Skeletal muscle satellite cell (primary cell): Measurements from ENCODE around the gene OAF.

ENCODE experiments used
- H3K27me3 ChIP-seq: 2 replicates; pipeline ENCODE4 v1.7.0; 2013; ENCODE audit warnings: low read length; ENCODE audit not compliant: control insufficient read depth, insufficient read depth
- H3K36me3 ChIP-seq: 2 replicates; pipeline ENCODE4 v1.7.0; 2013; ENCODE audit warnings: mild to moderate bottlenecking, control low read depth, low read length; ENCODE audit not compliant: insufficient read depth
- H3K4me1 ChIP-seq: 2 replicates; pipeline ENCODE4 v1.7.0; 2013; ENCODE audit warnings: low read length; ENCODE audit not compliant: control insufficient read depth, insufficient read depth
- H3K4me2 ChIP-seq: 2 replicates; pipeline ENCODE4 v1.7.0; 2013; ENCODE audit warnings: mild to moderate bottlenecking, low read length
- H3K4me3 ChIP-seq: 2 replicates; pipeline ENCODE4 v1.7.0; 2013; ENCODE audit warnings: low read length
- H3K9ac ChIP-seq: 2 replicates; pipeline ENCODE4 v1.7.0; 2013; ENCODE audit warnings: mild to moderate bottlenecking, low read depth, low read length, moderate library complexity
- H3K9me3 ChIP-seq: replicated peaks from 2 replicates; pipeline ENCODE4 v1.7.0; 2013; ENCODE audit warnings: mild to moderate bottlenecking, control low read depth, low read length

Gene OAF

GRCh38 chr11:120219232-120219937, 8.6 kb downstream of the OAF start:
- H3K36me3 ChIP-seq = no peaks in the 10 kb centered on the region
- H3K4me2 ChIP-seq = no peak overlapping the region
- H3K27me3 ChIP-seq = no peaks in the 10 kb centered on the region
- H3K9ac ChIP-seq = no peak overlapping the region
- H3K9me3 ChIP-seq = no peaks in the 10 kb centered on the region
- peaks cover 20% of the 10 kb centered on the region for H3K4me1 ChIP-seq
- no peak overlapping the region for H3K4me3 ChIP-seq

DNA sequence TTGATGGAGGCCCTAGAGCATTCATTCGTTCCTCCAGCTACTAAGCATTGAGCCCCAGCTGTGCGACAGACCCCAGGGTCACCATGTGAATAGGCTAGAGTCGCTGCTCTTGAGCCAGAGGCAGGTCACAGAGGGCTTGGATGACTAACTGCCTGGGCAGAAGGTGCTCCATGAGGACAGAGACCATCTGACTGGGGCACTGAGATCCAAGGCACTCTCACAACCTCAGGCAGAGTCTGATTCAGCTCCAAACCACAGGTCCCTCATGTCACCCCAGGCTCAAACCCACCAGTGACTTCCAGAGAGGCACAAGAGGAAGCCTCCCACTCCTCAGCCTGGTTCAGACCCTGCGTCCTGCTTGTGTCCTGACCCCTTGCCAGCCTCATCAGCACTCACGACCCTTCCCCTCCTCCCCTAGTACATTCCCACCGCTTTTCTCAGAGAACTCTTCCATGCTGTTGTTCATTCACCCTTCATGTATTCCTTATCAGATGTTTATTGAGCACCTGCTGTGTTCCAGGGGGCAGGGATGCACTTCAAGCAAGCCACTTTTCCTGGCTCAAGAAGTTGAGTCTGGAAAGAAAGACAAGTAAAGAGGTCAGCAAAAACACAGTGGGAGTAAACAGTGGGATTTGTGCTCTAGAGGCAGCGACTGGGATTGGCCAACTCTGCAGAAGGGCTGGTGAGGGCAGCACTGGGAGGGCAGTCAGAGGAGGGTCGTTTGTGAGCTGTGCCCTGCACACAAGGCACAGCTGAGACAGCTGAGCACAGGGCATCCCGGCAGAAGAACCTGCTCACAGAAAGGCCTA, 9.3 kb downstream of the OAF start:
- H3K4me1 ChIP-seq = peaks cover 20% of the 10 kb centered on the region
- no peak overlapping the region for H3K4me3 ChIP-seq
- no peaks in the 10 kb centered on the region for H3K9me3 ChIP-seq
- no peaks in the 10 kb centered on the region for H3K27me3 ChIP-seq
- no peak overlapping the region for H3K9ac ChIP-seq
- H3K36me3 ChIP-seq = no peaks in the 10 kb centered on the region
- no peak overlapping the region for H3K4me2 ChIP-seq

- Histone ChIP-seq H3K9ac (no peak overlapping the region), H3K4me3 (no peak overlapping the region), H3K9me3 (no peaks in the 10 kb centered on the region), H3K27me3 (no peaks in the 10 kb centered on the region), H3K4me2 (no peak overlapping the region), H3K4me1 (peaks cover 15% of the 10 kb centered on the region), H3K36me3 (no peaks in the 10 kb centered on the region)
These were observed 9.9 kb downstream of the OAF start for GRCh38 chr11:120220747-120221037.

DNA sequence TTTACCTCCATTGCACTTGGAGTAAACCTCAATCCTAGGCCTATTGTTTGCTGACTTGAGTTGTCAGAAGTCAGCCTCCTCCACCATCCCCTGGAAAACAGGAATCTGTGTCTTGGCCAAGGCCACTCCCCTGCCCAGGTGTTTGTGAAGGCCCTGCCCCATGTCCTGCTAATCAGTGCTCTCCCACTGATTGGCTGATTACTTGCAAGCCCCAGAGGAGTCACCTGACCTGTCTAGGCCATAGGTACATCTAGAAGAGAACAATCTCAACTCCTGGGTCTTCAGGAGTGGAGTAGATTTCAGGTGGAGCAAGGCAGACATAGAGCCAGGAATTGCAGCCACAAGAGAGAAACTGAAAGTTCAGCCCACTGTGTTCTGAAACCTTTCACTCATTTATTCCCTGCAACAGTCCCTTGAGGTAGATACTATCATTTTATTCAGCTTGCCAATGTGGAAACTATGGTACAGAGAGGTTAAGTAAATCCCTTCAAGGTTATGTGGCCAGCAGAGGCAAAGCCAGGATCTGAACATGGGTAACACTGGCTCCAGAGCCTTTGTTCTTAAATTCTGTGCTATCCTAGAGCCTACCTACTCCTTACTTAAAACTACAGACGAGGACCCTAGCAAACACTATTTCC, 10.4 kb downstream of the OAF start:
- H3K4me3 ChIP-seq = no peak overlapping the region
- H3K9me3 ChIP-seq = no peaks in the 10 kb centered on the region
- no peak overlapping the region for H3K9ac ChIP-seq
- H3K27me3 ChIP-seq = no peaks in the 10 kb centered on the region
- no peak overlapping the region for H3K4me2 ChIP-seq
- peaks cover 12% of the 10 kb centered on the region for H3K4me1 ChIP-seq
- no peaks in the 10 kb centered on the region for H3K36me3 ChIP-seq

DNA sequence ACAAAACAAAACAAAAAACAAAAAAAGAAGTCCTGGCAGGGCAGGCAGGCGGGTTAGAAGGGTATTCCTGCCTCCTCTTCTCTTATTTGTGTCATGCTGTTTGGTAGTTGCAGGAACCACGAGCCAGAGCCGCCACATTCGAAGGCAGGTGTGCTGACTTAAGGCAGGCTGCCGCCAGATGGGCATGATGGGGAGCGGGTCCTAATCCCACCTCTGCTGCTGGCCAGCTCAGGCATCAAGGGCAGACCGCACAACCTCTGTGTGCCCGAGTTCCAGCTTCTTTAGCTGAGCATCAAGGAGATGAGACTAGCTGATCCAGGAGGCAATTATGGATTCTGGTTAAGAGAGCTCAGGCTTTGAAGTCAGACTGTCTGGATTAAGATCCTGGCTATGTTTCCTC, 12.1 kb downstream of the OAF start:
- no peak overlapping the region for H3K4me2 ChIP-seq
- no peaks in the 10 kb centered on the region for H3K9me3 ChIP-seq
- H3K36me3 ChIP-seq = no peaks in the 10 kb centered on the region
- peaks cover 12% of the 10 kb centered on the region for H3K4me1 ChIP-seq
- no peaks in the 10 kb centered on the region for H3K27me3 ChIP-seq
- H3K4me3 ChIP-seq = no peak overlapping the region
- H3K9ac ChIP-seq = no peak overlapping the region

- Histone ChIP-seq H3K9ac (no peak overlapping the region), H3K4me2 (no peak overlapping the region), H3K27me3 (no peaks in the 10 kb centered on the region), H3K4me1 (peaks cover 7% of the 10 kb centered on the region), H3K4me3 (no peak overlapping the region), H3K36me3 (no peaks in the 10 kb centered on the region), H3K9me3 (no peaks in the 10 kb centered on the region)
These were observed 13.0 kb downstream of the OAF start for GRCh38 chr11:120223793-120224192.

DNA sequence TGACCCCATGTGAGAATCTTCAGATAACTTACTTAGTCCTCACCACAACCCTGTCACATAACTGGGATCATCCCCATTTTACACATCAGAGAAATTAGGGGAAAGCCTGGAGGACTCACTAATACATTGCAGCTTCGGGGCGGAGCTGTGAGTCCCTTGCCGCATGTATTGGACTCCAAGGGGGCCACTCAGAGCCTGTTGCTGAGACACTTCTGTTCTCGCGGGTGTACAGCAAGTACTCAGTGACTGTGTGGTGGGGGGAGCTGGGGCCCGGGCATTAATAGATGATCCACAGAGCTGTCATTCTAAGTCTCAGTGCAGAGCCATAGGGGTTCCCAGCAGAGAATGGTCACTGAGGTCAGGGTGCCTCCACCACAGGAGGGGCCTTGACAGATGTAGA, 13.5 kb downstream of the OAF start:
- Histone ChIP-seq H3K36me3 (no peaks in the 10 kb centered on the region), H3K4me2 (no peak overlapping the region), H3K9ac (no peak overlapping the region), H3K4me1 (peaks cover 7% of the 10 kb centered on the region), H3K9me3 (no peaks in the 10 kb centered on the region), H3K4me3 (no peak overlapping the region), H3K27me3 (no peaks in the 10 kb centered on the region)

DNA sequence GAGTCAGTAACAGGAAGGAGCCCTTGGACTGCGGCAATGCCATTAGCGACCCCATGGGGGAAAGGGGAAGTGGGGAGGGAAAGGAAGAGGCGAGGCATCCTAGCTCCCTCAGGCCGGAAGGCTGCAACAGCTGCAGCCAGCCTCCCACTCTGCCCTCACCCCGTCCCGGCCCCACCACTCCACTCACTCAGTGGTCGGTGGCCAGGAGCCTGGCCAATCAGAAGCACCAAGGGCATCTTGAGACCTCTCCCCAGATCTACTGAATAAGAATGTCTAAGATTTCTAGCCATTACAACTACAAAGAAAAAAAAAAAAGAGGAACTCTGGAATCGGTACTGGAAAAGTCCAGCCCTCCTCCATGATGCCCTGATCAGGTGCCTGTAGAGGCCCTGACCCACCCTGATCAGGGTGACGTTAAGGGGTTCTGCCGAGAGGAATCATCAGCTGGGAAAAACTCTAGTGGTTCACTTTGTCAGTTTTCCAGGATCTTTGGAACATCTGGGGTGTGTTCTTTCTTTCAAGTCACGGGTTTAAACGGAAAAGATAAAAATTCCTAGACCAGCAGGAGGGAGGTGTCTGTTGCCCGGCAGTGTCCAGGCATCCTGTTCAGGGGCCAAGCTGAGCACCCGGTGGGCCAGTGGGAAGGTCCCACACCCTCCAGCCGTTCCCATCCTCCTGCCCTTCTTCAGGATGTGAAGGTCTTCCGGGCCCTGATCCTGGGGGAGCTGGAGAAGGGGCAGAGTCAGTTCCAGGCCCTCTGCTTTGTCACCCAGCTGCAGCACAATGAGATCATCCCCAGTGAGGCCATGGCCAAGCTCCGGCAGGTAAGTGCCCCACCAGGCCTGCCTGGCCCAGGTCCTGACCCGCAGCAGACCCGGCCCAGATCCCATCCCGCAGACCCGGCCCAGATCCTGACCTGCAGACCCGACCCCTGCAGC, 14.4 kb downstream of the OAF start:
- H3K9ac ChIP-seq = no peak overlapping the region
- no peaks in the 10 kb centered on the region for H3K9me3 ChIP-seq
- no peaks in the 10 kb centered on the region for H3K36me3 ChIP-seq
- H3K4me1 ChIP-seq = no peaks in the 10 kb centered on the region
- no peak overlapping the region for H3K4me3 ChIP-seq
- no peak overlapping the region for H3K4me2 ChIP-seq
- peaks cover 3% of the 10 kb centered on the region for H3K27me3 ChIP-seq

- no peaks in the 10 kb centered on the region for H3K36me3 ChIP-seq
- H3K4me1 ChIP-seq = no peaks in the 10 kb centered on the region
- H3K4me2 ChIP-seq = no peak overlapping the region
- H3K27me3 ChIP-seq = peaks cover 13% of the 10 kb centered on the region
- no peak overlapping the region for H3K9ac ChIP-seq
- no peaks in the 10 kb centered on the region for H3K9me3 ChIP-seq
- H3K4me3 ChIP-seq = no peak overlapping the region
These were observed 15.4 kb downstream of the OAF start for GRCh38 chr11:120226242-120226641.

DNA sequence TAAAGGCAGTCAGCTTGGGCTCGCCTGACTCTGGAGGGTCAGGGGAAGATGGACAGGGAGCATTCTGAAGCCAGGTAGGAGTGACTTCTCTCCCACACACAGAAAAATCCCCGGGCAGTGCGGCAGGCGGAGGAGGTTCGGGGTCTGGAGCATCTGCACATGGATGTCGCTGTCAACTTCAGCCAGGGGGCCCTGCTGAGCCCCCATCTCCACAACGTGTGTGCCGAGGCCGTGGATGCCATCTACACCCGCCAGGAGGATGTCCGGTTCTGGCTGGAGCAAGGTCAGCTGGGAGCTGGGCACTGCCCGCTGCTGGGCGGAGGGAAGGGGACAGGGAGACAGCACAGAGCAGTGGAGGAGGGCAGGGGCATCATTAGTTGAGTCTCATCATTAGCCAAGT, 15.9 kb downstream of the OAF start:
- H3K4me1 ChIP-seq = no peaks in the 10 kb centered on the region
- H3K4me3 ChIP-seq = no peak overlapping the region
- H3K27me3 ChIP-seq = peaks cover 14% of the 10 kb centered on the region
- no peaks in the 10 kb centered on the region for H3K36me3 ChIP-seq
- H3K9me3 ChIP-seq = no peaks in the 10 kb centered on the region
- H3K4me2 ChIP-seq = no peak overlapping the region
- H3K9ac ChIP-seq = no peak overlapping the region

GRCh38 chr11:120227228-120227852, 16.5 kb downstream of the OAF start:
- peaks cover 17% of the 10 kb centered on the region for H3K27me3 ChIP-seq
- H3K4me2 ChIP-seq = no peak overlapping the region
- no peaks in the 10 kb centered on the region for H3K4me1 ChIP-seq
- no peaks in the 10 kb centered on the region for H3K9me3 ChIP-seq
- H3K9ac ChIP-seq = no peak overlapping the region
- H3K36me3 ChIP-seq = no peaks in the 10 kb centered on the region
- no peak overlapping the region for H3K4me3 ChIP-seq
